BLaER1 (cell line): ENCODE data around the gene PCP4L1.

Source experiments
- H3K27ac ChIP-seq: shearing (Covaris generic); formaldehyde crosslinking; 2 replicates; pipeline ENCODE4 v1.8.1; 2022
- H3K27me3 ChIP-seq: shearing (Covaris generic); formaldehyde crosslinking; 2 replicates; pipeline ENCODE4 v1.8.1; 2022
- H3K36me3 ChIP-seq: shearing (Covaris generic); formaldehyde crosslinking; 2 replicates; pipeline ENCODE4 v1.8.1; 2022
- H3K4me1 ChIP-seq: shearing (Covaris generic); formaldehyde crosslinking; 2 replicates; pipeline ENCODE4 v1.8.1; 2022
- H3K4me2 ChIP-seq: shearing (Covaris generic); formaldehyde crosslinking; 2 replicates; pipeline ENCODE4 v1.8.1; 2022
- H3K4me3 ChIP-seq: shearing (Covaris generic); formaldehyde crosslinking; 2 replicates; pipeline ENCODE4 v1.8.1; 2022
- H3K9ac ChIP-seq: shearing (Covaris generic); formaldehyde crosslinking; 2 replicates; pipeline ENCODE4 v1.8.1; 2022
- H3K9me3 ChIP-seq: shearing (Covaris generic); formaldehyde crosslinking; 2 replicates; pipeline ENCODE4 v1.8.1; 2022
- H4K20me1 ChIP-seq: shearing (Covaris generic); formaldehyde crosslinking; 2 replicates; pipeline ENCODE4 v1.8.1; 2022
- Cebpa-rat ChIP-seq: shearing (Covaris generic); IDR thresholded peaks from 2 replicates; pipeline ENCODE4 v1.8.1; 2022

Gene PCP4L1

GRCh38 chr1:161297415-161297814 is 38.9 kb downstream of the PCP4L1 start:
- H3K9me3 ChIP-seq, result no peaks in the 10 kb centered on the region
- H3K4me2 ChIP-seq, result no peak overlapping the region
- no peak for TF ChIP-seq Cebpa-rat
- no peaks in the 10 kb centered on the region for H3K27me3 ChIP-seq
- H4K20me1 ChIP-seq, result no peaks in the 10 kb centered on the region
- H3K27ac ChIP-seq, result no peak overlapping the region
- H3K36me3 ChIP-seq, result no peaks in the 10 kb centered on the region
- peaks cover 15% of the 10 kb centered on the region for H3K4me1 ChIP-seq
- H3K4me3 ChIP-seq, result no peak overlapping the region
- H3K9ac ChIP-seq, result no peak overlapping the region

- Histone ChIP-seq H4K20me1 (no peaks in the 10 kb centered on the region; the same call in 1 of the 2 replicates), H3K4me1 (peaks cover 18% of the 10 kb centered on the region), H3K27me3 (no peaks in the 10 kb centered on the region), H3K36me3 (no peaks in the 10 kb centered on the region), H3K4me2 (0 out of 2 replicates have a peak overlapping the region, but pooled peaks have one; percentile 14), H3K9me3 (no peaks in the 10 kb centered on the region), H3K4me3 (no peak overlapping the region), H3K9ac (no peak overlapping the region), H3K27ac (no peak overlapping the region)
- TF ChIP-seq Cebpa-rat, result no peak
Observed at GRCh38 chr1:161298116-161298515, 39.6 kb downstream of the PCP4L1 start.

GRCh38 chr1:161299347-161299746 is 40.8 kb downstream of the PCP4L1 start:
- Histone ChIP-seq H3K27me3 (no peaks in the 10 kb centered on the region), H4K20me1 (no peaks in the 10 kb centered on the region; the same call in 1 of the 2 replicates), H3K9me3 (no peaks in the 10 kb centered on the region), H3K4me1 (peaks cover 30% of the 10 kb centered on the region), H3K4me3 (no peak overlapping the region), H3K27ac (0 out of 2 replicates have a peak overlapping the region, but pooled peaks have one; percentile 31), H3K36me3 (no peaks in the 10 kb centered on the region), H3K9ac (no peak overlapping the region), H3K4me2 (peak overlapping the region; percentile 47)
- no peak for TF ChIP-seq Cebpa-rat

GRCh38 chr1:161300478-161300877 is 41.9 kb downstream of the PCP4L1 start:
- no peaks in the 10 kb centered on the region for H3K27me3 ChIP-seq
- no peak overlapping the region for H3K9ac ChIP-seq
- H3K36me3 ChIP-seq, result no peaks in the 10 kb centered on the region
- H3K4me3 ChIP-seq, result no peak overlapping the region
- no peak overlapping the region for H3K27ac ChIP-seq
- no peaks in the 10 kb centered on the region for H3K9me3 ChIP-seq
- H4K20me1 ChIP-seq, result no peaks in the 10 kb centered on the region; the same call in 1 of the 2 replicates
- no peak for TF ChIP-seq Cebpa-rat
- peaks cover 40% of the 10 kb centered on the region for H3K4me1 ChIP-seq
- no peak overlapping the region for H3K4me2 ChIP-seq

GRCh38 chr1:161304927-161305866 is 46.7 kb downstream of the PCP4L1 start:
- Histone ChIP-seq H3K4me1 (peaks cover 53% of the 10 kb centered on the region), H3K36me3 (no peaks in the 10 kb centered on the region), H3K4me2 (peak overlapping the region; percentile 93), H3K27me3 (no peaks in the 10 kb centered on the region), H3K9me3 (no peaks in the 10 kb centered on the region), H3K4me3 (peak overlapping the region; percentile 78), H3K9ac (peak overlapping the region; percentile 80), H3K27ac (peak overlapping the region; percentile 84), H4K20me1 (no peaks in the 10 kb centered on the region; the same call in 1 of the 2 replicates)
- TF ChIP-seq Cebpa-rat, result no peak

- Histone ChIP-seq H3K4me2 (peak overlapping the region; percentile 93), H3K9ac (peak overlapping the region; percentile 80), H3K4me1 (peaks cover 56% of the 10 kb centered on the region)
Observed at GRCh38 chr1:161305867-161306519, 47.4 kb downstream of the PCP4L1 start.

GRCh38 chr1:161307230-161307768 is 48.8 kb downstream of the PCP4L1 start:
- H3K9ac ChIP-seq, result no peak overlapping the region

More at GRCh38 chr1:161305867-161306519, 47.4 kb downstream of the PCP4L1 start:
- H4K20me1 ChIP-seq, result no peaks in the 10 kb centered on the region; the same call in 1 of the 2 replicates
- no peaks in the 10 kb centered on the region for H3K36me3 ChIP-seq
- H3K9me3 ChIP-seq, result no peaks in the 10 kb centered on the region
- H3K4me3 ChIP-seq, result peak overlapping the region; percentile 78
- peak overlapping the region; percentile 84 for H3K27ac ChIP-seq
- no peaks in the 10 kb centered on the region for H3K27me3 ChIP-seq
- TF ChIP-seq Cebpa-rat, result peak; percentile 58; the same call in 1 of the 2 replicates

GRCh38 chr1:161307892-161308638 is 49.5 kb downstream of the PCP4L1 start:
- Histone ChIP-seq H3K36me3 (no peaks in the 10 kb centered on the region), H3K27me3 (no peaks in the 10 kb centered on the region), H3K9ac (no peak overlapping the region), H3K27ac (no peak overlapping the region), H4K20me1 (no peaks in the 10 kb centered on the region; the same call in 1 of the 2 replicates), H3K4me1 (peaks cover 53% of the 10 kb centered on the region), H3K9me3 (no peaks in the 10 kb centered on the region), H3K4me2 (no peak overlapping the region), H3K4me3 (no peak overlapping the region)
- TF ChIP-seq Cebpa-rat, result no peak

More at GRCh38 chr1:161307230-161307768, 48.8 kb downstream of the PCP4L1 start:
- H3K4me1 ChIP-seq, result peaks cover 56% of the 10 kb centered on the region
- no peak for TF ChIP-seq Cebpa-rat
- H3K36me3 ChIP-seq, result no peaks in the 10 kb centered on the region
- no peaks in the 10 kb centered on the region for H3K27me3 ChIP-seq
- no peaks in the 10 kb centered on the region for H3K9me3 ChIP-seq
- peak overlapping the region; percentile 84; the same call in 1 of the 2 replicates for H3K27ac ChIP-seq
- no peak overlapping the region for H3K4me3 ChIP-seq
- no peaks in the 10 kb centered on the region; the same call in 1 of the 2 replicates for H4K20me1 ChIP-seq
- peak overlapping the region; percentile 93 for H3K4me2 ChIP-seq

- no peaks in the 10 kb centered on the region for H3K36me3 ChIP-seq
- peaks cover 44% of the 10 kb centered on the region for H3K4me1 ChIP-seq
- TF ChIP-seq Cebpa-rat, result no peak
- peak within 1 kb of the TSS; percentile 21 for H3K4me2 ChIP-seq
- H3K4me3 ChIP-seq, result no peak within 1 kb of the TSS
- no peak within 1 kb of the TSS for H3K9ac ChIP-seq
- H3K27me3 ChIP-seq, result no peaks in the 10 kb centered on the region
- no peak within 1 kb of the TSS for H3K27ac ChIP-seq
- H3K9me3 ChIP-seq, result no peaks in the 10 kb centered on the region
- H4K20me1 ChIP-seq, result no peaks in the 10 kb centered on the region
Observed at GRCh38 chr1:161309868-161310267, 51.3 kb downstream of the PCP4L1 start, which contains the start of gene MPZ. TSS of gene MPZ (minus strand) at chr1:161309968. CDS start at chr1:161309905, 63 bp downstream.
